ENCODE data around the gene RBBP8NL.

DNA sequence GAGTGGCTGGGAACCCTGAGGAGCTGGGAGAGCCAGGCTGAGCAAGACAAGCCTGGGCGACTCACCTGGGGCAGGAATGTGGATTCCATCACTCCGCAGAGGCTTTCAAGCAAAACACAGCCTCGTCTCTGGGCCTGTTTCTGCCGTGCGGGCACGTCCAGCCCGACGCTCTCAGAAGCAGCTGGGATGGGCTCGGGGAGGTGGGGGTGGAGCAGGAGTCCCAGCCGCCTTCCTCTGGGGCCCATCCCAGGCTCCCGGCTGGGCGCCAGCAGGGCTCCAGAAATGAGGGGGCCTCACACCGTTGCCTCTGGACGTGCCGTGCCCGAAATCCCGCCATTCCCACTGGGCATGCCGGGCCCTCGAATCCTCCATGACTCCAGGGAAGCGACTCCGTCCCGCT, 49.1 kb downstream of the RBBP8NL start:
- no peak for TF ChIP-seq CTCF (conservative IDR thresholded peaks at IDR 0.05 in 1 of 2, IDR thresholded peaks at IDR 0.05 in 1 of 2; ENCODE audit: extremely low read depth in 1 of 2, insufficient read depth in 1 of 2, low read depth in 1 of 2, low read length in 2 of 2)
- no peak for TF ChIP-seq EZH2 (IDR thresholded peaks at IDR 0.05; ENCODE audit: borderline replicate concordance, low read length)

Measured in mammary epithelial cell (primary cell).